Adrenal gland (tissue), 12 donors: ENCODE results near the gene TMEM163. TPM values are rescaled to one million over a fixed set of nuclear protein-coding genes. Genes with fewer than 3 reads are reported as not detected.

Source experiments
- DNase-seq, 7 donors: peaks; one replicate each; pipeline ENCODE4 v3.0.0-alpha.2; 2019 to 2020
- H3K27ac ChIP-seq, 5 donors: fragments of 200-600 bp; sonication (generic) in 4 of 5; 1 replicate in 3 of 5; 2 replicates in 2 of 5; pipeline versions ENCODE4 v1.5.1 to v1.8.0; 2016 to 2020; ENCODE audit warnings: mild to moderate bottlenecking in 1 of 5
- H3K27me3 ChIP-seq: fragments of 200-600 bp; 2 replicates; pipeline ENCODE4 v1.8.0; 2021
- H3K36me3 ChIP-seq, 2 donors: fragments of 200-600 bp; replicated peaks in 1 of 2; 1 replicate in 1 of 2; 2 replicates in 1 of 2; pipeline versions ENCODE4 v1.5.1 to v1.8.0; 2018 to 2022
- H3K4me1 ChIP-seq, 2 donors: fragments of 200-600 bp; replicated peaks in 1 of 2; 1 replicate in 1 of 2; 2 replicates in 1 of 2; pipeline versions ENCODE4 v1.5.1 to v1.8.0; 2018 to 2021
- H3K4me3 ChIP-seq, 4 donors: fragments of 200-600 bp; sonication (generic) in 3 of 4; one replicate each; pipeline ENCODE4 v1.5.1; 2016 to 2018
- H3K9me3 ChIP-seq, 3 donors: fragments of 200-600 bp; sonication (generic) in 1 of 3; replicated peaks in 1 of 3; 1 replicate in 2 of 3; 2 replicates in 1 of 3; pipeline versions ENCODE4 v1.5.1 to v1.8.0; 2016 to 2021
- CTCF ChIP-seq, 6 experiments: fragments of 450-650 bp in 4 of 6; fragments of 200-600 bp in 2 of 6; sonication (generic) in 1 of 6; IDR thresholded peaks; 1 replicate in 5 of 6; 2 replicates in 1 of 6; pipeline versions ENCODE4 v1.5.1 to v1.8.0; 2016 to 2021; ENCODE audit warnings: antibody characterized with exemption in 6 of 6, mild to moderate bottlenecking in 2 of 6, moderate library complexity in 1 of 6
- POLR2A ChIP-seq, 2 donors: fragments of 450-650 bp; IDR thresholded peaks; one replicate each; pipeline ENCODE4 v1.6.1; 2017; ENCODE audit warnings: antibody characterized with exemption in 2 of 2, mild to moderate bottlenecking in 2 of 2, moderate library complexity in 1 of 2
- WGBS, 4 donors: extraction: QIAGEN DNeasy Blood & Tissue Kit in 2 of 4; methylation state at CpG; one replicate each; pipeline versions ENCODE4 v1.1.5 to v1.1.7; 2013 to 2017; 5-methylcytosine and 5-hydroxymethylcytosine counted together
- intact Hi-C, 2 donors: fragments of 100-400 bp; cut with DNase I; formaldehyde crosslinking; loops; one replicate each; pipeline versions ENCODE4 v1.14.1 to v1.15.0; 2022 to 2023
- polyA plus RNA-seq, 3 donors: library from polyadenylated mRNA; stranded (reverse); fragments of 200-250 nt in 2 of 3; fragments of 350-450 nt in 1 of 3; fragmentation: Illumina TruSeq in 1 of 3; extraction: RNeasy Lipid Tissue Mini Kit (QIAGEN cat#74804) in 1 of 3; gene quantifications; one replicate each; pipeline ENCODE4 v1.2.3, GENCODE V29; 2013 to 2014
- total RNA-seq, 9 donors: library from RNA; depleted of rRNA in 4 of 9; stranded (reverse); fragments of >200 nt in 4 of 9; fragments of 120-200 nt in 1 of 9; fragmentation: NEBNext Ultra II Directional in 1 of 9; extraction: Animal tissue kit (Norgen Biotek cat#: 25700) in 1 of 9; gene quantifications; one replicate each; pipeline versions ENCODE4 v1.1.0 to v1.2.4, GENCODE V29; 2013 to 2023
- donor health status: healthy with polysubstance abuse.
- donor health status: Bipolar disorder and iron deficiency.
- donor health status: DM: yes; HTN: yes; CAD: no.
- donor health status: DM: no; HTN: no; CAD: no.
- donor health status: DM: no; HTN: no; CAD: no.
- donor health status: DM: yes; HTN: yes; CAD: no.

TMEM163 gene
- total and polyA plus RNA-seq, 12 donors, result 3.6 to 21.6 (median 9.5) TPM

GRCh38 chr2:134416637-134417036, 302.2 kb downstream of the TMEM163 start:
- intact Hi-C loops, result no loop called here
- peaks cover 0 to 4% of the 10 kb centered on the region in 2 donors for H3K4me1 ChIP-seq
- H3K4me3 ChIP-seq, result no peak overlapping the region
- TF ChIP-seq CTCF (IDR thresholded peaks at IDR 0.05), result no peak
- TF ChIP-seq POLR2A (IDR thresholded peaks at IDR 0.05), result no peak
- no peaks in the 10 kb centered on the region for H3K36me3 ChIP-seq
- 93 to 100% (median 97%) methylated on average over 1 of the region's 1 CpG for WGBS, 4 donors
- no peak overlapping the region for H3K27ac ChIP-seq
- no peak for DNase-seq
- no peaks in the 10 kb centered on the region for H3K27me3 ChIP-seq
- no peaks in the 10 kb centered on the region for H3K9me3 ChIP-seq

GRCh38 chr2:134416018-134416417, 302.8 kb downstream of the TMEM163 start:
- intact Hi-C loops, result no loop called here
- Histone ChIP-seq H3K4me3 (no peak overlapping the region), H3K4me1 (peaks cover 0 to 10% of the 10 kb centered on the region in 2 donors), H3K27me3 (no peaks in the 10 kb centered on the region), H3K36me3 (no peaks in the 10 kb centered on the region), H3K9me3 (no peaks in the 10 kb centered on the region), H3K27ac (no peak overlapping the region)
- TF ChIP-seq CTCF (IDR thresholded peaks at IDR 0.05) (no peak), POLR2A (IDR thresholded peaks at IDR 0.05) (no peak)
- 93 to 96% (median 95%) methylated on average over 2 of the region's 2 CpGs for WGBS, 4 donors
- DNase-seq, result no peak

- Histone ChIP-seq H3K27ac (no peak overlapping the region), H3K4me1 (peaks cover 0 to 26% of the 10 kb centered on the region in 2 donors), H3K9me3 (no peaks in the 10 kb centered on the region), H3K4me3 (no peak overlapping the region), H3K27me3 (no peaks in the 10 kb centered on the region), H3K36me3 (no peaks in the 10 kb centered on the region)
- WGBS, 4 donors, result 70 to 93% (median 86%) methylated on average over 2 of the region's 2 CpGs
- intact Hi-C loops, result loop anchor here in 1 of 2 donors (5.0 kb wide), 1 partner anchor 297 kb away; no protein-coding TSS in a partner anchor
- TF ChIP-seq CTCF (IDR thresholded peaks at IDR 0.05) (no peak), POLR2A (IDR thresholded peaks at IDR 0.05) (no peak)
- DNase-seq, result no peak
Measured at GRCh38 chr2:134413912-134414311, 304.9 kb downstream of the TMEM163 start.

- no peak overlapping the region for H3K4me3 ChIP-seq
- WGBS, 4 donors, result 72 to 85% (median 78%) methylated on average over 1 of the region's 1 CpG
Measured at GRCh38 chr2:134413430-134413829, 305.4 kb downstream of the TMEM163 start.

More at GRCh38 chr2:134413430-134413829, 305.4 kb downstream of the TMEM163 start:
- no peaks in the 10 kb centered on the region for H3K36me3 ChIP-seq
- H3K27me3 ChIP-seq, result no peaks in the 10 kb centered on the region
- intact Hi-C loops, result loop anchor here in 1 of 2 donors (5.0 kb wide), 1 partner anchor 296 kb away; no protein-coding TSS in a partner anchor
- DNase-seq, result no peak
- H3K27ac ChIP-seq, result no peak overlapping the region
- peaks cover 0 to 30% of the 10 kb centered on the region in 2 donors for H3K4me1 ChIP-seq
- TF ChIP-seq CTCF (IDR thresholded peaks at IDR 0.05) (no peak), POLR2A (IDR thresholded peaks at IDR 0.05) (no peak)
- no peaks in the 10 kb centered on the region for H3K9me3 ChIP-seq
